GM19035 (cell line): Measurements from ENCODE around the gene ASTN2.

Experiments used
- ATAC-seq: cut with Tn5 transposase; IDR thresholded peaks from one replicate; pipeline ENCODE4 v1.9.1; 2021; ENCODE audit not compliant: unreplicated experiment

ASTN2 gene

GRCh38 chr9:116451500-116452115, 963.2 kb downstream of the ASTN2 start:
- no peak for ATAC-seq

GRCh38 chr9:116450378-116451139, 964.3 kb downstream of the ASTN2 start:
- ATAC-seq, result peak; percentile 73

GRCh38 chr9:116449949-116450348, 964.9 kb downstream of the ASTN2 start:
- no peak for ATAC-seq

GRCh38 chr9:116448431-116448830, 966.4 kb downstream of the ASTN2 start:
- no peak for ATAC-seq

GRCh38 chr9:116447934-116448333, 966.9 kb downstream of the ASTN2 start:
- ATAC-seq, result no peak

GRCh38 chr9:116442528-116442927, 972.3 kb downstream of the ASTN2 start:
- ATAC-seq, result no peak

DNA sequence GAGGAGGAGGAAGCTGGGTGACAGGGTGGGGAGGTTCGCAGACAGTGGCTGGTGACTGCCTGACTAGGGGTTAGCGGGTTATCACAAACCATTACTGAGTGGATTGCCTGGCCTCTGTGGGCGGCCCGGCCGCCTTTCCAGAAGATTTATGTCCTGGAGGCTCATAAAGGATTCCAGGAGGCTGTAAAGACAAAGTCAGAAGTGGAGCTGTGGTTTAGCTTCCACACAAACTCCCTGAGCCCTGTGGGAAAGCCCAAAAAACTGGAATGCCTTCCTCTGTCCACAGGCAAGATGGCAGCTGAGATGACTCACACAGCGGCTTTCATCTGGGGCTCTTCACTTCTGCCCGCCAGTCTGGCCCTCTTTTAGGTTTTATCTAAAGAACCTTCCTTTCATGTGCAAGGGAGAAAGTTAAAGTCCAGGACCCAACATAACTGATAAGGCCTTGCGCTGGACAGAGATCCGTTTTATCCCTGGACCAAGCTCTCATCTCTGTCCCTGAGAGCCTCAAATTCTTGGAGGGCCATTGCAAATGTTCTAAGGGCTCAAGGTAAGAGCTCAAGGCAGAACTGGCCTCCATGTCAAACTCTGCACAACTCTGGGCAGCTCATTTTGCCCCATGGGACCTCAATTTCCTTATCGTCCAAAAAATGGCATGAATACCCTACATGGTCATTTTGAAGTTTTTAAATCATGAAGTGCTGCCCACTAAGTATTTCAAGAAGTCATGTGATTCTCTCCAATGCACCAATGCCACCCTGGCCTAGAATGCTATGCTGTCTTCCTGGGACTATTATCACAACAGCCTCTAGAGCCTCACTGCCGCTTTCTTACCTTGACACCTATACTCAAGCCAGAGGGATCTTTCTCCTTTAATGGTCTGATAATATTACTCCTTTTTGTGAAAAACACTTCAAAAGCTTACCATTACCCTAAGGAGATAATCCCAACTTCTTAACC, 977.2 kb downstream of the ASTN2 start:
- ATAC-seq, result no peak

- ATAC-seq, result no peak
Measured at GRCh38 chr9:116436121-116436520, 978.7 kb downstream of the ASTN2 start.

DNA sequence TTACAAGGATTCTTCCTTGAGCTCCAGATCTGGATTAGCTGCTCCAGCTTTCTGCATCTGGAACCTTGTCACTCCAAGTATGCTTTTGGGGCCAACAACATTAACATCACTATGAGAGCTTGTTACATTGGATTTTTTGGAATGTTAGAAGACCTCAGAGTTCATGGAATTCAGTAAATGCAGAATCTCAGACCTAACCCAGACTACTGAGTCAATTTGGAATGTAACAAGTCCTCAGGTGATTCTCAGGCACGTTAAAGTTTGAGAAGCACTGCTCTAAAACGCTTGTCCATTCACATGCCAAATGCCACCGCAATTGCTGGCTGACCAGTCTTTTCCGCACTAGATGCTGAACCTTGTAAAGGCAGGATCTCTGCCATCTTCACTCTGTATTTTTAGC, 979.2 kb downstream of the ASTN2 start:
- no peak for ATAC-seq

GRCh38 chr9:116434314-116434713, 980.5 kb downstream of the ASTN2 start:
- no peak for ATAC-seq

- no peak for ATAC-seq
Measured at GRCh38 chr9:116432051-116432450, 982.8 kb downstream of the ASTN2 start.

GRCh38 chr9:116430849-116431248, 984.0 kb downstream of the ASTN2 start:
- ATAC-seq, result no peak

GRCh38 chr9:116425244-116425643, 989.6 kb downstream of the ASTN2 start:
- no peak for ATAC-seq

- no peak for ATAC-seq
Measured at GRCh38 chr9:116423149-116423548, 991.7 kb downstream of the ASTN2 start.

DNA sequence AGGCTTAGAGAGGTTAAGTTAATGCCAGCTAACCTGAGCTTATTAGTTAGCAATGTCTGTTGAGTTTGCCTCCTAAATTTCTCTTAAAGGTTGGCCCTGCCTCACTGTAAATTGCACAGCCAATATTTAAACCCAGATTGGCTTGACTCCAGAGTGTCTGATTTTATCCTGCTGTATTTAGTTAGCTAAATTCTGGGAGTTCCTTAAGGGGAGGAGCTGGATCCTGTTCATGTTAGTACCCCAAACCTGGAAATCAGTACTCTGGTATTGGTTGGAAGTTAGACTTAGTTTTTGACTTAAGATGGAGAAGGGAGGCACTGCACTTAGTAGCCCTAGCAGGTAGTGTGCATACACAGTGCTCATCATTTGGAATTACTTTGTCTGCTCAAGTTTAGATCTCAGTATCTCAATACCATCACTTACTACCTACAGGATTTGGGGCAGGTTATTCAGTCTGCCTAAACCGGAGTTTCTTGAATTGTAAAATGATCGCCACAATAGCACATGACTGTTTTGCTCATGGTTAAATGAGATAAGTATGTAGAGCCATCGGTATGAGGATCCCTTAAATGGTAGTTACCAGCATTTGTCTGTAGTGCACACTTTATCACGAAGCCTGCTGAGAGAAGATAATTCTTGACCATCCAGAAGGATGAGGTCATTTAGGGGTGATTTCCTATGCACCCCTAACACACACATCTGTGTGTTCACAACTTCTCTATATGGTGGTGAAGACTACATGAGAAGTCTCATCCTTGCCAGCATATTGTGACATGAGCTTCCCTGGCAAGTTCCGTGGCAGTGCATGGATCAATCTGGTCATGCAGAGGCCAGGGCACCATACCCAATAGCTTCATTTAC, 992.5 kb downstream of the ASTN2 start:
- no peak for ATAC-seq

DNA sequence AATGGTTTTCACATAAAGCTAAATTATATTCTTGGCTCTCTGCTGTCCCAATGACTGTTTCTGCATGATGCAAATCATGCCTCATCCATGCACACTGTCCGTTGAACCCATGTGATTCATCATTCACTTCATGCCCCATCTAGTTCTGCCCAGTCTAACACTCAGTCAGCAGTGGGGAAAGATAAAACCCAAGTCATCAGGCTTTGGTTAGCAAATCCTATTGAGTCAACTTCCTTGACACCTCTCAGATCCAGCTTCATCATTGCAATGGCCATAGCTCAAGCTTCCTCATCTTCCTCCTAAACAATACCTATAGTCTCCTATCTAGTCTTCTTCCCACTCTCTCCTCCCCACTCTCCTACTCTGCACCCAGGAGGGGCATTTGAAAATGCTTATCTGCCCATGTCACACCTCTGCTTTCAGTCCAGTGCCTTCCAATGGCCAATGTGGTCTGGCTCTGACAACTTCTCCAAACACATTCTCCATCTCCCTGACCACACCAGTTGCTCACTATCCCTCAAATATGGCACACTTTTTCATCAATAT, 993.8 kb downstream of the ASTN2 start:
- ATAC-seq, result no peak

DNA sequence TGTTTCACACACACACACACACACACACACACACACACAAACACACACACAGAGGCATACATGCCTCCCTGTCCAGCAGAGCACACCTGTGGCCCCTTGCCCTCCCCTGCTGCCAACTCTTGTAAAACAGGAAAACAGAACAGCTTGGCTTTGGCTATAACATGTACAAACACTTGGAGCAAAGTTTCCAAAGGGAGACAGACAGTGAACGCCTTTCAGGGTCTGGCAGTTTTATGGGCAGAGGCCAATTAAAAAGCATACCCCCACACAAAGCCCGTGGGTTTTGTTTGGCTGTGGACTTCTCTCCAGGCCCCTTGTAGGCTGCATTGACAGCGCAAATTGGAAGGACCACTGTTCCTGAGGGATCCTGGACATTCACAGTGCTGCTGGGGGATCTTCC, 995.7 kb downstream of the ASTN2 start:
- no peak for ATAC-seq

- ATAC-seq, result no peak
Measured at GRCh38 chr9:116417464-116417863, 997.4 kb downstream of the ASTN2 start.

DNA sequence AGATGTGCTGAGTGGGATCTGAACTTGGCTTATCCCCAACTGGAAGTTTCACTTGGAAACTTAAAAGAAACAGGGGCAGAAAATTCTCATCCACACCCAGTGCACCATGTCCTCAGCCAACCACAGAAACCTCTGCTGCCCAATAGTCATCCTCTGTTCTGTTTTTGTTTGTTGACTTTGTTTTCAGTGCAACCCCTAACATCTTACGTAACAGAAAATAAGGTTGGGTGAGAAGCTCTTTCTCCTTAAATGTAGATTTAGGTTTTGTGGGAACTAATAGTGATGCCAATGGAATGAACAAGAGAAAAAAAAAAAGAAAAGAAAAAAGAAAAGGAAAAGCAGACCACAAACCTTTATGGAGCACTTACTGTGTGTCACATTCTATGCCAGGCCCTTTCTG, 998.4 kb downstream of the ASTN2 start:
- ATAC-seq, result no peak

- no peak for ATAC-seq
Measured at GRCh38 chr9:116414374-116414773, 1000.5 kb downstream of the ASTN2 start.
